NCI-H146 treated with DMSO at 0.1 percent for 48 hours (cell line): ENCODE measurements around the gene NKD2.
"Not testable (repeated sequence)": the region's sequence is repeated elsewhere in the genome, so short reads cannot be mapped to it uniquely, and the experiment has no call there.

Experiments used
- DNase-seq: peaks from one replicate; lab custom pipeline; 2025; ENCODE audit not compliant: unreplicated experiment; lab: John Stamatoyannopoulos, UW

Gene NKD2

GRCh38 chr5:1012900-1013237 is 4.3 kb downstream of the NKD2 start:
- no peak for DNase-seq

- DNase-seq, result no peak
Observed at GRCh38 chr5:1013238-1013947, 4.8 kb downstream of the NKD2 start.

GRCh38 chr5:1013948-1014301 is 5.3 kb downstream of the NKD2 start:
- DNase-seq, result no peak

- no peak for DNase-seq
Observed at GRCh38 chr5:1014346-1014745, 5.7 kb downstream of the NKD2 start.

- DNase-seq, result no peak
Observed at GRCh38 chr5:1014781-1015221, 6.2 kb downstream of the NKD2 start.

GRCh38 chr5:1015507-1015906 is 6.9 kb downstream of the NKD2 start:
- DNase-seq, result no peak

GRCh38 chr5:1016036-1016435 is 7.4 kb downstream of the NKD2 start:
- no peak for DNase-seq

- DNase-seq, result no peak
Observed at GRCh38 chr5:1016476-1016875, 7.9 kb downstream of the NKD2 start.

- no peak for DNase-seq
Observed at GRCh38 chr5:1017056-1017455, 8.5 kb downstream of the NKD2 start.

- no peak for DNase-seq
Observed at GRCh38 chr5:1017691-1018455, 9.3 kb downstream of the NKD2 start.

- no peak for DNase-seq
Observed at GRCh38 chr5:1018596-1018995, 10.0 kb downstream of the NKD2 start.

GRCh38 chr5:1019001-1019905 is 10.7 kb downstream of the NKD2 start:
- no peak for DNase-seq

- DNase-seq, result no peak
Observed at GRCh38 chr5:1020452-1020961, 11.9 kb downstream of the NKD2 start.

- DNase-seq, result no peak
Observed at GRCh38 chr5:1021136-1021968, 12.8 kb downstream of the NKD2 start.

- DNase-seq, result not testable (repeated sequence)
Observed at GRCh38 chr5:1021969-1022336, 13.4 kb downstream of the NKD2 start.

- no peak for DNase-seq
Observed at GRCh38 chr5:1026700-1027621, 18.4 kb downstream of the NKD2 start.

- no peak for DNase-seq
Observed at GRCh38 chr5:1027631-1028441, 19.2 kb downstream of the NKD2 start.

GRCh38 chr5:1028481-1029281 is 20.1 kb downstream of the NKD2 start:
- DNase-seq, result no peak
